Stimulated activated CD8-positive, alpha-beta memory T cell treated with anti-CD3 and anti-CD28 coated beads, Interleukin-12 subunit alpha, Interleukin-12 subunit beta, amount 100 ng/mL, for 24 hours (primary cell): ENCODE data around the gene IL1RAP.
"Not testable (repeated sequence)": the region's sequence is repeated elsewhere in the genome, so short reads cannot be mapped to it uniquely, and the experiment has no call there.

Source experiments
- DNase-seq: peaks from one replicate; pipeline ENCODE4 v3.0.0-alpha.2; 2020; ENCODE audit errors: extremely low read depth

The IL1RAP gene

GRCh38 chr3:190666821-190667220, 152.9 kb downstream of the IL1RAP start:
- DNase-seq, result no peak

GRCh38 chr3:190671658-190672057, 157.8 kb downstream of the IL1RAP start:
- DNase-seq, result no peak

- no peak for DNase-seq
These were observed 159.3 kb downstream of the IL1RAP start for GRCh38 chr3:190673148-190673547.

- no peak for DNase-seq
These were observed 162.6 kb downstream of the IL1RAP start for GRCh38 chr3:190676481-190676880.

- no peak for DNase-seq
These were observed 163.1 kb downstream of the IL1RAP start for GRCh38 chr3:190677001-190677400.

GRCh38 chr3:190677868-190678267, 164.0 kb downstream of the IL1RAP start:
- DNase-seq, result not testable (repeated sequence)

- no peak for DNase-seq
These were observed 166.8 kb downstream of the IL1RAP start for GRCh38 chr3:190680691-190681090.

- no peak for DNase-seq
These were observed 170.9 kb downstream of the IL1RAP start for GRCh38 chr3:190684776-190685175.

GRCh38 chr3:190686011-190686410, 172.1 kb downstream of the IL1RAP start:
- no peak for DNase-seq

GRCh38 chr3:190690246-190690645, 176.4 kb downstream of the IL1RAP start:
- DNase-seq, result no peak

- DNase-seq, result no peak
These were observed 178.4 kb downstream of the IL1RAP start for GRCh38 chr3:190692256-190692655.

GRCh38 chr3:190694335-190695001, 180.6 kb downstream of the IL1RAP start:
- no peak for DNase-seq

- no peak for DNase-seq
These were observed 181.3 kb downstream of the IL1RAP start for GRCh38 chr3:190695225-190695624.

GRCh38 chr3:190695994-190696393, 182.1 kb downstream of the IL1RAP start:
- no peak for DNase-seq

GRCh38 chr3:190696777-190697501, 183.1 kb downstream of the IL1RAP start:
- DNase-seq, result no peak

- no peak for DNase-seq
These were observed 183.6 kb downstream of the IL1RAP start for GRCh38 chr3:190697502-190697830.

- no peak for DNase-seq
These were observed 184.0 kb downstream of the IL1RAP start for GRCh38 chr3:190697901-190698300.

GRCh38 chr3:190699776-190700175, 185.9 kb downstream of the IL1RAP start:
- no peak for DNase-seq

GRCh38 chr3:190701096-190701532, 187.2 kb downstream of the IL1RAP start:
- DNase-seq, result no peak

GRCh38 chr3:190706582-190706981, 192.7 kb downstream of the IL1RAP start:
- DNase-seq, result no peak
